ENCODE results near the gene MB.

- no peak for TF ChIP-seq GATA3 (IDR thresholded peaks at IDR 0.05; ENCODE audit: low read depth, low read length)
- no peak for TF ChIP-seq GATA2 (IDR thresholded peaks at IDR 0.05; ENCODE audit: low read depth, low read length)
Measured at GRCh38 chr22:35590634-35591295, 26.4 kb downstream of the MB start.

Measured in SH-SY5Y (cell line).